H1 (cell line): ENCODE data around the gene ACTL8.

Source experiments
- BRCA1 ChIP-seq: IDR thresholded peaks from 2 replicates; pipeline ENCODE4 v1.6.1; 2012; ENCODE audit warnings: low read depth, low read length, improper control_type of control experiment
- CEBPB ChIP-seq: IDR thresholded peaks from 2 replicates; pipeline ENCODE4 v1.6.1; 2012; ENCODE audit warnings: low read depth, low read length
- CTCF ChIP-seq, 3 experiments: IDR thresholded peaks; 1 replicate in 2 of 3; 2 replicates in 1 of 3; pipeline versions ENCODE4 v1.5.1 to v1.6.1; 2011; ENCODE audit warnings: low read length in 3 of 3, mild to moderate bottlenecking in 3 of 3, inconsistent platforms in 2 of 3, low read depth in 1 of 3, moderate library complexity in 1 of 3; ENCODE audit not compliant: insufficient read depth in 1 of 3; ENCODE audit errors: control extremely low read depth in 1 of 3
- HDAC2 ChIP-seq, 2 experiments: fragments of 300-600 bp in 1 of 2; sonication (generic) in 1 of 2; IDR thresholded peaks; 2 replicates each; pipeline ENCODE4 v1.6.1; 2011 to 2012; ENCODE audit warnings: low read depth in 2 of 2, low read length in 2 of 2, mild to moderate bottlenecking in 2 of 2, moderate library complexity in 2 of 2, borderline replicate concordance in 1 of 2, inconsistent platforms in 1 of 2
- MAX ChIP-seq: IDR thresholded peaks from 2 replicates; pipeline ENCODE4 v1.6.1; 2012; ENCODE audit warnings: inconsistent platforms
- POLR2A ChIP-seq, 2 experiments: IDR thresholded peaks; 1 replicate in 1 of 2; 2 replicates in 1 of 2; pipeline ENCODE4 v1.6.1; 2011; ENCODE audit warnings: low read depth in 2 of 2, low read length in 2 of 2, mild to moderate bottlenecking in 2 of 2; ENCODE audit errors: control extremely low read depth in 1 of 2
- POLR2AphosphoS5 ChIP-seq: IDR thresholded peaks from 2 replicates; pipeline ENCODE4 v1.6.1; 2011; ENCODE audit warnings: low read depth, low read length
- RAD21 ChIP-seq, 2 experiments: IDR thresholded peaks in 1 of 2; conservative IDR thresholded peaks in 1 of 2; 2 replicates each; pipeline ENCODE4 v1.6.1; 2011; ENCODE audit warnings: low read depth in 2 of 2, low read length in 2 of 2, improper control_type of control experiment in 1 of 2, inconsistent platforms in 1 of 2, mild to moderate bottlenecking in 1 of 2, moderate library complexity in 1 of 2
- RXRA ChIP-seq: IDR thresholded peaks from 2 replicates; pipeline ENCODE4 v1.6.1; 2011; ENCODE audit warnings: low read depth, mild to moderate bottlenecking, low read length, moderate library complexity; ENCODE audit not compliant: insufficient read depth
- SRF ChIP-seq: IDR thresholded peaks from 2 replicates; pipeline ENCODE4 v1.6.1; 2011; ENCODE audit warnings: mild to moderate bottlenecking, low read depth, low read length, moderate library complexity
- TCF12 ChIP-seq: IDR thresholded peaks from 2 replicates; pipeline ENCODE4 v1.6.1; 2011; ENCODE audit warnings: low read depth, mild to moderate bottlenecking, low read length

- TF ChIP-seq RXRA (no peak), BRCA1 (no peak), SRF (no peak), CTCF (IDR thresholded peaks at IDR 0.05; ENCODE audit: control extremely low read depth in 1 of 3, insufficient read depth in 1 of 3, low read depth in 1 of 3, low read length in 3 of 3) (no peak), POLR2AphosphoS5 (no peak), MAX (no peak), TCF12 (no peak), CEBPB (no peak), RAD21 (IDR thresholded peaks at IDR 0.05 in 1 of 2, conservative IDR thresholded peaks at IDR 0.05 in 1 of 2; ENCODE audit: low read depth in 2 of 2, low read length in 2 of 2) (no peak), HDAC2 (IDR thresholded peaks at IDR 0.05; ENCODE audit: borderline replicate concordance in 1 of 2, low read depth in 2 of 2, low read length in 2 of 2) (no peak), POLR2A (IDR thresholded peaks at IDR 0.05; ENCODE audit: control extremely low read depth in 1 of 2, low read depth in 2 of 2, low read length in 2 of 2) (no peak)
These were observed 92.0 kb downstream of the ACTL8 start for GRCh38 chr1:17847111-17847510.
